ENCODE data around the gene PTPA.

Gene PTPA

DNA sequence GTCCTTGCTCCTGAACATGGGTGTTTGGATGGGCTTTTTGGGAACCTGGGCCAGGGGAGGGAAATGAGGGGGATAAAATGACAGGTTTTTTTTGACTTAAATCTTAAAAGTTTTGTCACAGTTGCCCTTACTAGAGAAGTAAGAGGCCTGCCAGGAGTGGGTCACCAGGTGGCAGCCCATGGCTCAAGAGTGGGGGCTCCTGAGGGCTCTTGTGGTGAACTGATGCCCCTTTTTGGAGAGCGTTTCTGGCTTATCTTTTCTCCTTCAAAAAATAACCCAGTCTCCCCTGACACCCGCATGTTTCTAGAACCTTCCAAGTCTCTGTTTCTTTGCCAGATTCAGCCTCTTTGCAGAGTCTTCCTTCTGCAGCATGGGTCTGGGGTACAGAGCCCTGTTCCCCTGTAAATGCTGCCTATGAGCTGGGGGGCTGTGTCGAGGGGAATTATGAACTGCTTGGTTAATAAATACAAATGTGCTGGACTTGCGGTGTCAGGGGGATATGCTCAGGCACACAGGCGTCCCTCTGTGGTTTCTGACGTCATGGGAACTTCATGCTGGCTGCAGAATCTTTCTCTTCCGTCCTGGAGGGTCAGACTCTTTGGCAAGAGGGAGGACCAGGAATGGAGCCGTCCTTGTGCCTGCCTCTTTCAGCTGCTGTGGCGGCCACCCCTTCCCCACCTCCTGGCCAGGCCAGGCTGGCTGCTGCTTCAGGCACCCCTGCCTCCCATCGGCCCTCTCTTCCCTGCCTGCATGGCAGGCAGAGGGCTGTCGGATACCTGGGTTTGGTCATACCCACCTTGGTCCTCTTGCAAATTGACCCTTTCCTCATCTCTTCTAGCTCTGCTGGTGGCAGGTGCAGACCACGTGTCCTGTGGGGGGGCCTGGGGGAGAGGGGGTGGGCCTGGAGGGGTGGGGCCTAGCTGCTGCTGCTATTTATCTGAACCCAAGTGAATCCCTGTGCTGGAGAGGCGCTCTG, 30.1 kb downstream of the PTPA start:
- Histone ChIP-seq H3K9me3 (ENCODE audit: low read length) (no peaks in the 10 kb centered on the region), H3K4me3 (ENCODE audit: low read depth in 1 of 2, low read length in 2 of 2) (peak overlapping the region; percentile 4 to 62), H3K4me1 (ENCODE audit: insufficient read depth, low read length) (peaks cover 76% of the 10 kb centered on the region), H3K36me3 (ENCODE audit: insufficient read depth, low read length) (peaks cover 34% of the 10 kb centered on the region), H3K27ac (ENCODE audit: low read depth, low read length) (peak overlapping the region; percentile 95), H3K27me3 (ENCODE audit: control insufficient read depth in 1 of 2, insufficient read depth in 2 of 2, low read length in 2 of 2) (no peaks in the 10 kb centered on the region), H3K9ac (ENCODE audit: low read length) (peak overlapping the region; percentile 85)

DNA sequence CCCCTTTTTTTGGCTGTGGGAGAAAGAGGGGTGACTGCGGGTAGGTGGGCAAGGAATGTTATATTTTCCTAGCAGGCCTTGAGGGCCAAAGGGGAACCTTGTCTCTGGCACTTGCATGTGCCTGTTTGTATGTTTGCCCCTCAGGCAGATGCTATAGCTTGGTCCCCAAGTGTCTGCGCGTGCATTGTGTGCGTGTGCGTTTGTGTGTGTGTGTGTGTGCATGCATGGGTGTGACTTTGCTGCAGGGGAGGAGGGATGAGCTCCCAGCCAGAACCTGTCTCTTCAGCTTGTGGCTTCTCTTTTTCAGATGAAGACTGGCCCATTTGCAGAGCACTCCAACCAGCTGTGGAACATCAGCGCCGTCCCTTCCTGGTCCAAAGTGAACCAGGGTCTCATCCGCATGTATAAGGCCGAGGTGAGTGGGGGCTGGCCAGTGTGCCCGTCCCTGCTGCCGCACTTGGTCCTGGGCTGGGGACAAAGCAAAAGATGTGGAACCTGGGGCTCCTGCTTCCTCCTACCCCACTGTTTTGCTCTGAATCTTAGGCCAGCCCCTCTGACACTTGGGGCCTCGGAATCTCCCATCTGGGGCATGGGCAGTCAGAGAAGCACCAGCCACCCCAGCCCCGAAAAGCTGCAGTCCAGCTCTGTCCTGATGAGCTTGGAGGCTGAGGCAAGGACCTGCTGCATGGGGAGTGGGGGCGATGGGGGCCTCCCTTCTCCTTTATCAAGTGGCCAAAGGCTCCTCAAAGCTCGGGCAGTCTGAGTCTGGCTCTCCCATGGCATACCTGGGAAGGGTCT, 31.1 kb downstream of the PTPA start:
- H3K27me3 ChIP-seq (ENCODE audit: control insufficient read depth in 1 of 2, insufficient read depth in 2 of 2, low read length in 2 of 2), result no peaks in the 10 kb centered on the region
- peaks cover 30% of the 10 kb centered on the region for H3K36me3 ChIP-seq (ENCODE audit: insufficient read depth, low read length)
- H3K9ac ChIP-seq (ENCODE audit: low read length), result peak overlapping the region; percentile 29
- H3K4me1 ChIP-seq (ENCODE audit: insufficient read depth, low read length), result peaks cover 84% of the 10 kb centered on the region
- no peaks in the 10 kb centered on the region for H3K9me3 ChIP-seq (ENCODE audit: low read length)
- peak overlapping the region; percentile 6 to 58 for H3K4me3 ChIP-seq (ENCODE audit: low read depth in 1 of 2, low read length in 2 of 2)
- peak overlapping the region; percentile 95 for H3K27ac ChIP-seq (ENCODE audit: low read depth, low read length)

DNA sequence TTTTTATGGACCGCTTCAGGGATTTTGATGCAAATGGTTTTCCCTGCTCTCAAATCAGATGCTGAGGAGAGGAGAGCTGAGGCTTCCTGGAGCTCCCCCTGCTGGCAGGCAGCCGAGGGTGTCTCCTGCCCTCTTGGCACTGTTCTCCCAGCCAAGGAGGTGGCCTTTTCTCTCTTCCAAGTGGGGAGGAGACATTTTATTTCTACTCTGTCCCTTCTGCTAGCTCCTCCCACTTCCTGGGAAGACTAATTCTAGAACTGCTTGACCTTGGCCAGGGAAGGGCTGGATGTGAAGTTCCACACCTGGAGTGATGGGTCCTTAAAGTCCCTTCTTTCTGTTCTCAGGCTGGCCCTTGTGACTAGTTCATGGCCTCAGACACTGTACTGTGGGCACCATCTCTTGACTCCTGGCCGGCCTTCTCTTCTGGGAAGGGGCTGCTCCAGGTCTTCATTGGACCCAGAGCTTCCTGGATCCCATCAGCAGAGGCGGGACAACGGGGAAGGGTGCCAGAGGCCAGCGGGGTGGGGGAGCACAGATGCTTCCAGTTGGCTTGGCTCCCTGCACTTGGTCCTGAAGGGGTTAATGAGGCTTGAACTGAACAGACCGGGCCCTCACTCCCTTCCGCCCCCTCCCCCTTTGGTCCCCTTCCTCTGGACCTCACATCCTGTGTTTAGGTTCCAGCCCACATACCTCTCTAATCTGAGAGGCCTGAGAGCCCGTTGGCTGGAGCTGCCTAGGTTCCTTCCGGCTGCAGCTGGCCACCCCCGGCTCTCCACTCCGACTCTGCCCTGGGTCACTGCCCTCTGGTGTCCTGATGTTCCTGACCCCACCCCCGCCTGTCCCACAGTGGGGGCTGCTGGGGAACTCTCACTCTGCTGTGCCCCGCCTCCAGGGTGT, 32.1 kb downstream of the PTPA start:
- peaks cover 80% of the 10 kb centered on the region for H3K4me1 ChIP-seq (ENCODE audit: insufficient read depth, low read length)
- H3K27ac ChIP-seq (ENCODE audit: low read depth, low read length), result peak overlapping the region; percentile 95
- H3K9me3 ChIP-seq (ENCODE audit: low read length), result no peaks in the 10 kb centered on the region
- no peaks in the 10 kb centered on the region for H3K27me3 ChIP-seq (ENCODE audit: control insufficient read depth in 1 of 2, insufficient read depth in 2 of 2, low read length in 2 of 2)
- peaks cover 29% of the 10 kb centered on the region for H3K36me3 ChIP-seq (ENCODE audit: insufficient read depth, low read length)
- peak overlapping the region; percentile 41 for H3K9ac ChIP-seq (ENCODE audit: low read length)
- H3K4me3 ChIP-seq (ENCODE audit: low read depth in 1 of 2, low read length in 2 of 2), result peak overlapping the region in 1 of 2 donors; percentile 58

DNA sequence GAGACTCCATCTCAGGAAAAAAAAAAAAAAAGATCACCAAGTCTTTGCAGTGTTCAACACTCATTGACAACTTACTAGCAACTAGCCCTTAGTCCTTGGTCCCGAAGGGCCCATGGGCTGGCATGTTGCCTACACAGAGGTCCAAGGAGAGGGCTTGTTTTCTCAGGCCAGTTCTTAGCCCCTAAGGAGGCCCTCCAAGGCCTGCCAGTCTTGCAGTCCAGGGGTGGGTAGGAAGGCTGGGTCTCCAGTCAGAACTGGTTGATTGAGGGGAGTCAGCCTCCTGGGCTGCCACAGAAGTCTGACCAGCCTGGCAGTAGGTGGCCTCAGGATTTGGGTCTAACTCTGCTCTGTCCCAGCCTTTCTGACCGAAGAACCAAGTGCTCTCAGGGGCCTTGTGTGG, 34.1 kb downstream of the PTPA start:
- H3K36me3 ChIP-seq (ENCODE audit: insufficient read depth, low read length), result peaks cover 43% of the 10 kb centered on the region
- peak overlapping the region; percentile 79 for H3K27ac ChIP-seq (ENCODE audit: low read depth, low read length)
- peak overlapping the region; percentile 44 for H3K9ac ChIP-seq (ENCODE audit: low read length)
- peaks cover 65% of the 10 kb centered on the region for H3K4me1 ChIP-seq (ENCODE audit: insufficient read depth, low read length)
- no peaks in the 10 kb centered on the region for H3K27me3 ChIP-seq (ENCODE audit: control insufficient read depth in 1 of 2, insufficient read depth in 2 of 2, low read length in 2 of 2)
- no peaks in the 10 kb centered on the region for H3K9me3 ChIP-seq (ENCODE audit: low read length)
- H3K4me3 ChIP-seq (ENCODE audit: low read depth in 1 of 2, low read length in 2 of 2), result peak overlapping the region in 1 of 2 donors; percentile 18

DNA sequence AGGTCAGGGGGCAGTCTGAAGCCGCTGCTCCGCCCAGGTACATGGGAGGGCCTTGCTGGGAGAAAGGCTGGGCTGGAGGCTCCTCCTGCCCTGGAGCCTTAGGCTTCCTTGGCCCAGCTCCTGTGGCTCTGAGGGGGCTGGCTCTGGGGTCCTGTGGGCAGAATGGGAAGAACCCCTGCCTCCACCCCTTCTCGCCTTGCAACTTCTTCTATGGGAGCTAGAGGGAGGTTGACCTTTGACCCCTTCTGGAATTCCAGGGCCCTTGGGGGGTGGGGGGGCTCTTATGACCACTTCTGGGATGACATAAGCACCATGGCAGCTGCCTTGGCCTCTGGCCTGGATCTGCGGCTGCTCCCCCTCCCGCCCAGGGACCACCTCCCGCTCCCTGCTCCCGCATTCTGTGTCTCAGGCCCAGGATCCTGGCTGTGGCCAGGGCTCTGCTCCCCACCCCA, 34.7 kb downstream of the PTPA start:
- Histone ChIP-seq H3K27ac (ENCODE audit: low read depth, low read length) (peak overlapping the region; percentile 79), H3K4me1 (ENCODE audit: insufficient read depth, low read length) (peaks cover 63% of the 10 kb centered on the region), H3K36me3 (ENCODE audit: insufficient read depth, low read length) (peaks cover 43% of the 10 kb centered on the region), H3K27me3 (ENCODE audit: control insufficient read depth in 1 of 2, insufficient read depth in 2 of 2, low read length in 2 of 2) (no peaks in the 10 kb centered on the region), H3K9me3 (ENCODE audit: low read length) (no peaks in the 10 kb centered on the region), H3K4me3 (ENCODE audit: low read depth in 1 of 2, low read length in 2 of 2) (peak overlapping the region; percentile 12 to 18), H3K9ac (ENCODE audit: low read length) (peak overlapping the region; percentile 54)

DNA sequence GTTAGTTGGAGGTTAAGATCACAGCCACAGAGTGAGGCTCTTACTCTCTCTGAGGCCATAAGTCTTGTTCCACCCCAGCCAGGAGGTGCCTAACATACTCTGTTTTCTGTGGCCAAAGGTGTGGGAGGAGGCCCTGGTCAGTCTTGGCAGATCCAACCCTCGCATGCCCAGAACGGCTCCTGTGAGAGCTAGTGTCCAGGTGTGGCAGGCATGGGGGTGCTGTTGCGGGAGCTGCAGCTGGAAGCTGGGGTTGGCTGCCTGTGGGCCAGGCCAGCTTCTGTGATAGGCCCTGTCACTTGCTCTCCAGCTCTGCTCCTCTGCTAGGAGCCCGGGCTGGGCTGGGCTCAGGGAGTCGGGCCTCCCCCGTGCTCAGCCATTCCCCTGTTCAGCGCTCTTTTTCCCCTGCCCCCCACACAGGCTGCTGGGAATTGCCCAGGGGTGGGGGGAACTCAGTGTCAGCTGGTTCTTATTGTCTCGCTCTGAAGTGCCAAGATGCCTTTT, 35.3 kb downstream of the PTPA start:
- no peaks in the 10 kb centered on the region for H3K9me3 ChIP-seq (ENCODE audit: low read length)
- peak overlapping the region; percentile 79 for H3K27ac ChIP-seq (ENCODE audit: low read depth, low read length)
- peaks cover 43% of the 10 kb centered on the region for H3K36me3 ChIP-seq (ENCODE audit: insufficient read depth, low read length)
- H3K4me3 ChIP-seq (ENCODE audit: low read depth in 1 of 2, low read length in 2 of 2), result no peak overlapping the region
- peaks cover 57% of the 10 kb centered on the region for H3K4me1 ChIP-seq (ENCODE audit: insufficient read depth, low read length)
- H3K9ac ChIP-seq (ENCODE audit: low read length), result peak overlapping the region; percentile 54
- no peaks in the 10 kb centered on the region for H3K27me3 ChIP-seq (ENCODE audit: control insufficient read depth in 1 of 2, insufficient read depth in 2 of 2, low read length in 2 of 2)

DNA sequence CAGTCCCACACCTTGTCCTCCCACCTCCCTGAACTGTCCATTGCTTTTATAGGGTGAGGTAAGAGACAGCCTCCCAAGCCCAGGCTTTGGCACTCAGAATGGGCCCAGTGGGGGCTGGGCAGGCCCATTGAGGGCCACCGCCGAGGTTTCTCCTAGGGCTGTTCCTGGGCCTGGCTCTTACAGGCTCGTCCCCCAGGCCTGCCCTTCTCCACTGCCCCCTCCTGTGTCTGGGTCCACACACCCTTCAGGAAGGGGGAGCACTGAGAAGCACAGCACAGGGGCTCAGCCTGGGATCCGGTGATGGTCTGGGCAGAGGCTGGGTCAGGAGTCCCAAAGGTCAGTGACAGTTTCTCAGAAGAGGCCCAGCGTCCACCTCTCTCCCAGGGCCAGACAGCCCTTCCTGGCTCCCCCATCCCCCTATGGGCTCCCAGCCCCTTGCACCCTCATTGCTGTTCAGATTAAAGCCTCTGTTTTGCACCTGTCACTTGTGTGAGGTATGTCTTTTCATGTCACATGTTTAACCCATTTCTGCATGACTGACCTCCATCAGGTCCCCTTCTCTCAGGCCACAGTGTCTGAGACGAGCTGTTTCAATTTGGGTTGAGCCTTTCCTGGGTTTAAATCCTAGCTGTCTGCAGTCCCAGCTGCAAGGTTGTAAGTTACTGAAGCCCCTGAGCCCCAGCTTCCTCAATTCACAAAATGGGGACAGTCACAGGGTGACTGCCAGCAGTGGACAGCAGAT, 37.4 kb downstream of the PTPA start:
- peaks cover 28% of the 10 kb centered on the region for H3K36me3 ChIP-seq (ENCODE audit: insufficient read depth, low read length)
- no peak overlapping the region for H3K27ac ChIP-seq (ENCODE audit: low read depth, low read length)
- peaks cover 36% of the 10 kb centered on the region for H3K4me1 ChIP-seq (ENCODE audit: insufficient read depth, low read length)

DNA sequence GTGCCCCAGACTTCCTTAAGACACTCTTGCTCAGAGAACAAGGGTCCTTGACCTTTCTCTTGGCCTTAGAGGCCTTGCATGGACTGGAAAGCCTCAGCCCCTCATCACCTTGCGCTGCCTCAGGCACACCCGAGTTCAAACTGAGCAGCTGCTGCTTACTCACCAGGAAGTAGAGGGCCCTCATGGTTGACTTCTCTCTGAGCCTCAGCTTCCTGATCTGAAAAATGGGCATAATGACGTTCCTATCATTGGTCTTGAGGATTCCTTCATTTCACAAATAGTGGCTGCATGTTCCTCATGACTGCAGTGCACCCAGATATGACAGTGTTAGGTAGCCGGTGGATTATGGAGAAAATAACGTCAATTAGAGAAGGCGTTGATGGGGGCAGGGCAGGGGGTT, 38.2 kb downstream of the PTPA start:
- H3K9ac ChIP-seq (ENCODE audit: low read length), result no peak overlapping the region
- H3K27ac ChIP-seq (ENCODE audit: low read depth, low read length), result no peak overlapping the region
- peaks cover 22% of the 10 kb centered on the region for H3K36me3 ChIP-seq (ENCODE audit: insufficient read depth, low read length)

More for the DNA sequence above, 37.4 kb downstream of the PTPA start:
- H3K9ac ChIP-seq (ENCODE audit: low read length), result no peak overlapping the region
- H3K27me3 ChIP-seq (ENCODE audit: control insufficient read depth in 1 of 2, insufficient read depth in 2 of 2, low read length in 2 of 2), result no peaks in the 10 kb centered on the region
- no peak overlapping the region for H3K4me3 ChIP-seq (ENCODE audit: low read depth in 1 of 2, low read length in 2 of 2)
- no peaks in the 10 kb centered on the region for H3K9me3 ChIP-seq (ENCODE audit: low read length)

DNA sequence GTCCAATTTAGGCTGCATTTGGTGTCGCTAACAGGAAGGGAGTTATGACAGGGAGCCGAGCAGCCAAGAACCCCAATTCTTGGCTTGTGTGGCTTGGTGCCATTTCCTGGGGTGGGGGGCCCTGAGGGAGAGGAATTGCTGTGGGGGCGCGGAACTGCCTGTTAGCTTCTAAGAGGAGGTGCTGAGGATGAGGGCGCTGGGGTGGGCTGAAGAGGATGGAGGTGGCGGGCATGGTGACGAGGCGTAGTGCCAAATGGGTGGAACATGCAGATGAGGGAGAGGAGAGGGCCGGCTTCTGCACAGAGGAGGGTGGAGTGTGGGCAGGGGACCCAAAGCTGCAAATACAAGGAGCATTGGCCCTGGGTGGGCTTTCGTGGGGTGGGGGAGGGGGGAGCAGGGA, 38.9 kb downstream of the PTPA start:
- H3K4me3 ChIP-seq (ENCODE audit: low read depth in 1 of 2, low read length in 2 of 2), result no peak overlapping the region
- H3K9ac ChIP-seq (ENCODE audit: low read length), result no peak overlapping the region
- H3K9me3 ChIP-seq (ENCODE audit: low read length), result no peaks in the 10 kb centered on the region
- peaks cover 22% of the 10 kb centered on the region for H3K36me3 ChIP-seq (ENCODE audit: insufficient read depth, low read length)
- H3K27me3 ChIP-seq (ENCODE audit: control insufficient read depth in 1 of 2, insufficient read depth in 2 of 2, low read length in 2 of 2), result no peaks in the 10 kb centered on the region
- H3K4me1 ChIP-seq (ENCODE audit: insufficient read depth, low read length), result peaks cover 25% of the 10 kb centered on the region
- H3K27ac ChIP-seq (ENCODE audit: low read depth, low read length), result no peak overlapping the region

More for the DNA sequence above, 38.2 kb downstream of the PTPA start:
- no peak overlapping the region for H3K4me3 ChIP-seq (ENCODE audit: low read depth in 1 of 2, low read length in 2 of 2)
- no peaks in the 10 kb centered on the region for H3K27me3 ChIP-seq (ENCODE audit: control insufficient read depth in 1 of 2, insufficient read depth in 2 of 2, low read length in 2 of 2)
- H3K4me1 ChIP-seq (ENCODE audit: insufficient read depth, low read length), result peaks cover 29% of the 10 kb centered on the region
- no peaks in the 10 kb centered on the region for H3K9me3 ChIP-seq (ENCODE audit: low read length)

DNA sequence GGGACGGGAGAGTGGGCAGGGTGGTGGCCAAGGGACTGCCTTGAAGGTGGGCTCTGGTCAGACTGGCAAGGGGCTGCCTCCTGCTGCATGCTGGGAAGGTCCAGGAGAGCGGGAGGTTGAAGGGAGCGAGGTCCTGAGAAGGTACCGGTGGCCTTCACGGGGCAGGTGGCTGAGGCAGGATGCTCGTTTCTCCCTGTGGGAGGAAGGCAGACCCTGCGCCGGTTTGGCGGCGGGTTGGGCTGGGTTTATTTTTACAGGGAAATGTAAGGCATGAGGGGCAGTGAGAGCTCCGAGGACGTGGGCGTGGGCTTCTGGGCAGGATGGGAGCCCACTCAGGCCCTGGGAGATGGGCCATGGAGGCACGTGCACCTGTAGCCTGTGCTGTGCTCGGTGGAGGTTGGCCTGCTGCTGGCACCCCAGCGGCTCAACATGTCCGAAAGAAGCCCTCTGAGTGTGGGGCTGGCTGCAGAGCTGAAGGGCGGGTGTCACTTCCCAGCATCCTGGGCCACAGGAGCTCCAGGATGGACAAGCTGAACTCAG, 39.5 kb downstream of the PTPA start:
- Histone ChIP-seq H3K9ac (ENCODE audit: low read length) (no peak overlapping the region), H3K4me1 (ENCODE audit: insufficient read depth, low read length) (peaks cover 19% of the 10 kb centered on the region), H3K36me3 (ENCODE audit: insufficient read depth, low read length) (peaks cover 22% of the 10 kb centered on the region), H3K4me3 (ENCODE audit: low read depth in 1 of 2, low read length in 2 of 2) (no peak overlapping the region), H3K9me3 (ENCODE audit: low read length) (no peaks in the 10 kb centered on the region), H3K27ac (ENCODE audit: low read depth, low read length) (no peak overlapping the region), H3K27me3 (ENCODE audit: control insufficient read depth in 1 of 2, insufficient read depth in 2 of 2, low read length in 2 of 2) (no peaks in the 10 kb centered on the region)
